GM12864 (cell line): Measurements from ENCODE around the gene PRPF40A.
A peak's percentile ranks its signal among the peaks of the same experiment; 100 is the strongest.

Source experiments
- DNase-seq: peaks from one replicate; pipeline ENCODE4 v3.0.0-alpha.2; 2011; ENCODE audit warnings: low read depth
- H3K4me3 ChIP-seq: 2 replicates; pipeline ENCODE4 v1.5.1; 2011; ENCODE audit warnings: mild to moderate bottlenecking, low read depth, low read length, control low read depth
- TF ChIP-seq, protein P1 (sequence below): IDR thresholded peaks from 2 replicates; pipeline ENCODE4 v1.5.1; 2011; ENCODE audit warnings: low read depth, mild to moderate bottlenecking, moderate library complexity, low read length, control low read depth, inconsistent platforms; ENCODE audit errors: missing control alignments

PRPF40A gene

DNA sequence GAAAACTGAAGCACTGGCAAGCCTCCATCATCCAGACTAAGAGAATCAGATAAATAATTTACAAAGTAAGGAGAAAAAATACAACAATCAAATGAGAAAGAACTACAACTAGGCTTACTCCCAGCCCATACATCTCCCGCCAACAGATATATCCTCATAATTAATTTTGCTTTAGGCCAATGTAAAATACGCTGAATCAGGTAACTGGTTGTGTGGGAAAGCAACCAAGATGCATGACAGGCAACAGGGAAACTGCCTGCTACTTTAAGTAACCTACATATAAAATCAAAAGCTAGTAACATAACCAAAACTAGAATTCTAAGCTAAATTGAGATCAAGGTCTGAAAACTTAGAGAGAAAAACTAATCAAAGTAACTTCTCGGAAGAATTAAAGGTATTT lies 21.5 kb downstream of the PRPF40A start:
- no peak for DNase-seq
- H3K4me3 ChIP-seq, result no peak overlapping the region

DNA sequence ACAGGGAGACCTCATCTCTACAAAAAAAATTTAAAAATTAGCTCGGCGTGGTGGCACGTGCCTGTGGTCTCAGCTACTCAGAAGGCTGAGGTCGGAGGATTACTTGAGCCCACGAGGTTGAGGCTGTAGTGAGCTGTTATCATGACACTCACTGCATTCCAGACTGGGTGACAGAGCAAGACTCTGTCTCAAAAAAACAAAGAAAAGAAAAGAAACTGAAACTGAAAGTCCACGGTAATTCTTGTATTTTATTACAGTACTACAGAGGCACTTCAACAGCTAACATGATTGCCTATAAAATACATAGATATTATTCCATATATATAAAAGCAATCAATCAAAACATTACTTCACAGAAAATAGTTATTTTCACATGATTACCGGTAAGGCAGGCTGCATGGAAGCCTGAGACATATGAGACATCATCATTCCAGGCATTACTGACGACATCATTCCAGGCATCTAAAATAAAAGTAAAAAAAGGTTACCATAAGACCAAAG lies 23.1 kb downstream of the PRPF40A start:
- DNase-seq, result no peak
- H3K4me3 ChIP-seq, result no peak overlapping the region
- TF ChIP-seq, protein P1, sequence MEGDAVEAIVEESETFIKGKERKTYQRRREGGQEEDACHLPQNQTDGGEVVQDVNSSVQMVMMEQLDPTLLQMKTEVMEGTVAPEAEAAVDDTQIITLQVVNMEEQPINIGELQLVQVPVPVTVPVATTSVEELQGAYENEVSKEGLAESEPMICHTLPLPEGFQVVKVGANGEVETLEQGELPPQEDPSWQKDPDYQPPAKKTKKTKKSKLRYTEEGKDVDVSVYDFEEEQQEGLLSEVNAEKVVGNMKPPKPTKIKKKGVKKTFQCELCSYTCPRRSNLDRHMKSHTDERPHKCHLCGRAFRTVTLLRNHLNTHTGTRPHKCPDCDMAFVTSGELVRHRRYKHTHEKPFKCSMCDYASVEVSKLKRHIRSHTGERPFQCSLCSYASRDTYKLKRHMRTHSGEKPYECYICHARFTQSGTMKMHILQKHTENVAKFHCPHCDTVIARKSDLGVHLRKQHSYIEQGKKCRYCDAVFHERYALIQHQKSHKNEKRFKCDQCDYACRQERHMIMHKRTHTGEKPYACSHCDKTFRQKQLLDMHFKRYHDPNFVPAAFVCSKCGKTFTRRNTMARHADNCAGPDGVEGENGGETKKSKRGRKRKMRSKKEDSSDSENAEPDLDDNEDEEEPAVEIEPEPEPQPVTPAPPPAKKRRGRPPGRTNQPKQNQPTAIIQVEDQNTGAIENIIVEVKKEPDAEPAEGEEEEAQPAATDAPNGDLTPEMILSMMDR, result no peak

More for the DNA sequence above, 21.5 kb downstream of the PRPF40A start:
- TF ChIP-seq, protein P1, result no peak

DNA sequence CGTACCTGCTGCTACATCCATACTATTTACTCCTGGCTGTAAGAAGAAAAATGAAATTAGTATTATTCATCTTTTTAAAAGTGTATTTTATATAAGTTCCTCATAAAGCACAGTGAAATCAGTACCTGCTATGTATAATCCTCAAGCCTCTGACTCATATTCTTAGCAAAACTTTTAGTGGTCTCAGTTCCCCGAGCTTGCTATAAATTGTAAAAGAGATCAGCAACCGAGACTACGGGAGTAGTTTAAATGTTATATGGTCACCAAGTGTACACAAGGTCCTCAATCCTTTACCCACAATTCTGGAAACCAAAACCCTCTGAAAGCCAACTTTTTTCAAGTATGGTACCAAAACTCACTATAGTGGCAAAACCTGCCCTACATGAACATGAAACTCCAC lies 24.2 kb downstream of the PRPF40A start:
- peak; percentile 53 for DNase-seq
- H3K4me3 ChIP-seq, result no peak overlapping the region
- TF ChIP-seq, protein P1, result no peak

DNA sequence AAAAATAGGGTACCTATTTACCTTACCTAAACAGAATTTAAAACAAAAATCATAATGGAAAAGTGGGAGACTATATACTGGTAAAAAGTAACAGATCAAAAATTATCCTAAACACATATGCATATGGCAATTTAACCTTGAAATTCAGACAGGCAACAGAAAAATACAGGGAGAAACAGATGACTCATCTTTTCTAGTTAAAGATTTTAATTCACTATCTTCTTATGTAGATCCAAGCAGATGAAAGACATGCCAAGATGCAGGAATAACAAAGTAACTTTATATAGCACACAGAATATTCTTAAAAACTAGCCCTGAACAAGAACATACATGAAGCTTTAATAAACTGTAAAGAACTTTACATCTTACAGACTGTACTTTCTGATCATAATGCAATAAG lies 30.9 kb downstream of the PRPF40A start:
- TF ChIP-seq, protein P1, result no peak
- DNase-seq, result no peak
- no peak overlapping the region for H3K4me3 ChIP-seq

DNA sequence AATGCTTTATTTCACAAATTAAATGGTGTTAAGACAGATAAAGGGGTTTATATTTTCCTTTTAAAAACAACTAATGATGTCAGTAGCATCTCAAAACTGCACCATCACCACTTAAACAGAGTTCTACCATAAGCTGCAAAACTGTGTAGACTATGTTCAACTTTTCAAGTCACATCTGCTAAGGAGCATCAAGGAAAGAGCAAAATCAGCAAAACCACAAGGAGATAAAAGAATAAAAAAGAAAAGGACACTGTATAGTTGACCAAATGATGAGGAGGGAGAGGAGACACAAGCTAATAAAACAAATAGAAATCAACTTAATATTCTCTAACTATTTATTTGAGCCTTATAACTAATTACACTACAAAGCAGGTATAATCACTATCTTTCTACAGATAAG lies 33.9 kb downstream of the PRPF40A start:
- TF ChIP-seq, protein P1, result no peak

DNA sequence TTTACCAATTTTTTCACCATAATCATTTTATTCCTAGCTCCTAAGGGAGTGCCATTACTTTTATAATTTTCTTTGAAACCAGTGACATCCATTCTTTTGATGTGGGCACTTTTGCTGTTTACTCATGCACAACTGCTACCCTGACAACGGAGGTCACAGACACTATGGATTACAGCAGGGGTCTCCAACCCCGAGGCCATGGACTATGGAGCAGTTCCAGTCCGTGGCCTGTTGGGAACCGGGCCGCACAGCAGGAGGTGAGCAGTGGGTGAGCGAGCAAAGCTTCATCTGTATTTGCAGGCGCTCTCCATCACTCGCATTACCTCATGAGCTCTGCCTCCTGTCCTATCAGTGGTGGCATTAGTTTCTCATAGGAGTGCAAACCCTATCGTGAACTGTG lies 34.6 kb downstream of the PRPF40A start:
- TF ChIP-seq, protein P1, result no peak
- no peak for DNase-seq
- no peak overlapping the region for H3K4me3 ChIP-seq

More for the DNA sequence above, 33.9 kb downstream of the PRPF40A start:
- no peak for DNase-seq
- H3K4me3 ChIP-seq, result no peak overlapping the region

DNA sequence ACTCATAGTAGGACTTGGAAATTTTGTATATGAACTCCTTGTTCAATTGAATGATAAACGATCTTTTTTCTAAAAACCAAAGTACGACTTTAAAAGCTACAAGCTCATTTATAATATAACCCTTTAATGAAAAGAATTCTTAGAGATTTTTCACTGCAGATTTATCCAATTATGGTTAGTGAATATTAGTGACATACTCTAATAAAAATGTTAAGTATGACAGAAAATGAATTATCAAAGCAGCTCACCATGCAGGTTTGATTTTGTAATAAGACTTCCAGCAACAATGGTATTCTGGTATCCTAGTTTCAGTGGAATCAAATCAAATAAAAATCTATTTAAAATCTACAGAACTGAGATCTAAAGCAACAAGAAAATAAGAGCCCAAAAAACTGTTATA lies 38.5 kb downstream of the PRPF40A start:
- DNase-seq, result no peak

More for the DNA sequence above, 38.5 kb downstream of the PRPF40A start:
- TF ChIP-seq, protein P1, result no peak
- H3K4me3 ChIP-seq, result no peak overlapping the region
